EL (cell line): ENCODE measurements around the gene TMEM39A.

Experiments
- DNase-seq: peaks from one replicate; pipeline ENCODE4 v3.0.0-alpha.2; 2016

Gene TMEM39A, protein sequence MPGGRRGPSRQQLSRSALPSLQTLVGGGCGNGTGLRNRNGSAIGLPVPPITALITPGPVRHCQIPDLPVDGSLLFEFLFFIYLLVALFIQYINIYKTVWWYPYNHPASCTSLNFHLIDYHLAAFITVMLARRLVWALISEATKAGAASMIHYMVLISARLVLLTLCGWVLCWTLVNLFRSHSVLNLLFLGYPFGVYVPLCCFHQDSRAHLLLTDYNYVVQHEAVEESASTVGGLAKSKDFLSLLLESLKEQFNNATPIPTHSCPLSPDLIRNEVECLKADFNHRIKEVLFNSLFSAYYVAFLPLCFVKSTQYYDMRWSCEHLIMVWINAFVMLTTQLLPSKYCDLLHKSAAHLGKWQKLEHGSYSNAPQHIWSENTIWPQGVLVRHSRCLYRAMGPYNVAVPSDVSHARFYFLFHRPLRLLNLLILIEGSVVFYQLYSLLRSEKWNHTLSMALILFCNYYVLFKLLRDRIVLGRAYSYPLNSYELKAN

GRCh38 chr3:119463171-119464169, at the start of gene TMEM39A:
TMEM39A (minus strand) TSS chr3:119463615; CDS start chr3:119462074, 1,541 bp downstream.
- DNase-seq, result peak; percentile 99

DNA sequence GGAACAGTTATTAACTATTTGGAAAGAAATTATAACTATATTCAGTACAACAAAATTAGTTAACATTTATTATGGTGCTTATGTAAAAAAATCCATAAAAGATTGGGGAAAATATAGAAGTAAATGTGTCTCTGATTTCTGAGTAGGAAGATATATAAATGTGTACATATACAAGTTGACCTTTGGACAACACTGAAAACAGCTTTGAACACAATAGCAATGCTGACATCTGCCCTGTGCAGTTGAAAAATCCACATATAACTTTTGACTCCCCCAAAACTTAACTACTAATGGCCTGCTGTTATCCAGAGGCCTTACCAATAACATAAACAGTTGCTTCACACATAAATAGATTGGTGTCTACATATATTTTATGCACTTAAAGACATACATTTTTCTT, 47.3 kb upstream of the TMEM39A start:
- DNase-seq, result no peak

DNA sequence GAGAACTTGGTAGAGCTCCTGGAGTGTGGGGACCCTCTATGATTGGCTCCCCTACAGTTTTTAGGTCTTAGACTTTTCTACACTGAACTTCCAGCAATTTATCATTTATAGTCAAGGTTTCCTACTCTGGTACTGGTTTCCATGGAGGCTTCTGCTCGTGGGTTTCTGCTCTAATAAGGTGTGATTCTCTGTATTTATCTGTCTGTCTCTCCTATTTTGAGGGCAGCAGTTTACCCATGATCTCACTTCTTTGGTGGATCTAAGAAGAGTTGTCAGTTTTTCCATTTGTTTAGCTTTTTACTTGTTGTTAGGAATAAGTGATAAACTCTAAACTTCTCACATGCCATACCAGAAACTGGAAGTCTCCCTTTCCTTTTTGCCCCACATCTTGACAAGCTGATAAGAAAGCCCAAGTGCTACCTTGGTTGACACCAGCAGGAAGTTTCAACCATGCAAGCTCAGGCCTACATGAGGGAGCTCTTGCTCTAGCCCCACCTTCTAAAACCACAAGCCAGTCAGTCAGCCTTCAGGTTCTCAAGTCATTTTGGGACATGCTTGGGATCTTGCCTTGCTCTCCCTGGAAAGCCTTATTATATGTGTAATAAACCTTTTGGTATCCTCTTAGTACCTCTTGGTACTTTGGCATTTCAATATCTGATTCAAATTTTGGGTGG, 44.9 kb upstream of the TMEM39A start:
- no peak for DNase-seq

DNA sequence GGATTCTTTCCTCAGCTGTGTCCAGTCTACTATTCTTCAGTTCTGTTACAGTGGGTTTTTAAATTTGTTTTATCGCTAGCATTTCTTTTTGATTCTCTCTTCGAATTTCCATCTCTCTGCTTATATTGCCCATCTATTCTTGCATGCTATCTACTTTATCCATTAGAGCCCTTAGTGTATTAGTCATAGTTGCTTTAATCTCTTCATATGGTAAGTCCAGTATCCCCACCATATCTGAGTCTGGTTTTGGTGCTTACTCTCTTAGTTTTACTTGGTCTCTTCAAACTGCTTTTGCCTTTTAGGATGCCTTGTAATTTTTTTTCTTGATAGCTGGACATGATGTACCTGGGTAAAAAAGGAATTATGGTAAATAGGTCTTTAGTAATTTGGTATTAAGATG, 44.0 kb upstream of the TMEM39A start:
- DNase-seq, result no peak

DNA sequence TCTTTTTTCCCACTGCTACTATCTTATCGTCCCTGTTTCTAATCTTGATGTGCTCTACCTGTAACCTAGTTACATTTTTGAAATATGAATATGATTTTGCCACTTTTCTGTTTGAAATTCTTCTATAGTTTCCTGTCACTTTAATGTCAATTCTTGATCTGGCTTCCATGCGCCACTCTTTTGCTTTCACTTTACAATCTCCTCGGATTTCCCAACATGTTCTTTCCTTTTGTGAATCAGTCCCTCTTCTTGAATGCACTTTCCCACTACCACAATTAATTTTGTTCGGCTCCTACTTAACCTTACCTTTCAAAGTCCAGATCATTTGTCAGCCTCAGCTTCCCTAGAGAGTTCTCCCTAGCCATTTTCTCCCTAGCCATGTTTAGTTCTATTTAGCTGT, 43.2 kb upstream of the TMEM39A start:
- no peak for DNase-seq

DNA sequence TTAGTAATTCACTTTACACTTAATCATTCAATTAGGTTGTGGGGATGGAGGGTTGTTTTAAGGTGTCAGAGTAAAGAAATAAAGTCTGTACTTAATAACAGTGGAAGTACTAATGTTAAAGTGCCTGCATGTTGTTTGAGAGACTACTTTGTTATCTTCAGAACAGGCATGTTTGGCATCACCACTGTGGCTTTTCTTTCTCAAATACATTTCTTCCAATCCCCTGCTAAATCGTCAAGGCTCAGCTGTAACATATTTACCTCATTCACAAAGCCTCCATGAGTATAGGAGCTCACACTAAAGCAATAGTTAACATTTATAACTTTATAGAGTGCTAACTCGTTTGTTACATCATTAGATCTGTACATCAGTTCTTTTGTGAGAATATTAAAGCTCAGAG, 37.5 kb upstream of the TMEM39A start:
- DNase-seq, result no peak

GRCh38 chr3:119500265-119500664, 36.9 kb upstream of the TMEM39A start:
- no peak for DNase-seq

- peak; percentile 96 for DNase-seq
These were observed 35.0 kb upstream of the TMEM39A start, which contains the start of gene TIMMDC1 for GRCh38 chr3:119498186-119499011. TIMMDC1 (plus strand) TSS chr3:119498547; CDS start chr3:119498734, 187 bp downstream.

GRCh38 chr3:119497820-119498185, 34.4 kb upstream of the TMEM39A start:
- peak; percentile 21 for DNase-seq

GRCh38 chr3:119494597-119494996, 31.2 kb upstream of the TMEM39A start:
- no peak for DNase-seq

DNA sequence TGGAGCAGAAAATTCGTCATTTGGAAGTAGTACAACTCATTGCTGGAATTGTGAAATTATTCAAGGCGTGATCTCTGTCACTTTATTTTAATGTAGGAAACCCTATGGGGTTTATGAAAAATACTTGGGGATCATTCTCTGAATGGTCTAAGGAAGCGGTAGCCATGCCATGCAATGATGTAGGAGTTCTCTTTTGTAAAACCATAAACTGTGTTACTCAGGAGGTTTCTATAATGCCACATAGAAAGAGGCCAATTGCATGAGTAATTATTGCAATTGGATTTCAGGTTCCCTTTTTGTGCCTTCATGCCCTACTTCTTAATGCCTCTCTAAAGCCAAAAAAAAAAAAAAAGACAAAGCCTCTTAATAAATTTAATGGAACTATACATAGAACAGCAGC, 29.4 kb upstream of the TMEM39A start:
- no peak for DNase-seq

- DNase-seq, result no peak
These were observed 28.7 kb upstream of the TMEM39A start for GRCh38 chr3:119492128-119492527.

DNA sequence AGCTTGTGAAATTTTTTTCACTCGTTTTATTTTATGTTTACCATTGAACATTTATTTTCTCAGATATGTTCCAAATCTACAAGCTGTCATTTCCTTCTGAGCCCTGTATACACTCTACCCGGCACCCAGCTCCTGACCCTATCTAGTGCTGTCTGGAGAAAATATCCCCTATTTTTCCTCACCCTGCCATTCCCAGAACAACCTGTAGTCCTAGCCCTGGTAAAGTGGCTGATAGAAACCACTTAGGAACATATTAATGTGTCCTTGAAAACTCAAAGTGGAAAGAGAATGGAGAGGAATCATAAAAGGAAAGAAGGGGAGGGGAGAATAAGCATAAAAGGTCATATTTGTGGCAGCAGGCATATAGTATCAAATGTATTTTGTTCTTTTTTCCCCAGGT, 26.7 kb upstream of the TMEM39A start:
- no peak for DNase-seq

DNA sequence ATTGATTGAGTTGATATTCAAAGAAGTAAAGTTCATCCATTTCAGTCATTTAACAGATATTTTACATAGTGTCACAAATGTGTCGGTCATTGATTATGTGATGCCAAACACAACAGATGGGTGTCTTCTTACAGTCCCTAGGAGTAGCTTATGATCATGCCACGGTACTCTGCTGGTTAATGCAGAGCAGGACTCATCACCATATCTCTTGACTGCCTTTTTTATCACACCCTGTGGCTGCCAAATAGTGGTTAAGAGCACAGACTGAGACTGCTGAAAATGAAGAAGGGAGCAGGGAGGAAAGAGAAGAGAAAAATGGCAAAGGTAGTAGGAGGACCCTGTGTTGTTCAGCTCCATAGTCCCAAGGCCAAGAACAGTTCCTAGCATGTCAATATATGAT, 22.1 kb upstream of the TMEM39A start:
- DNase-seq, result no peak

DNA sequence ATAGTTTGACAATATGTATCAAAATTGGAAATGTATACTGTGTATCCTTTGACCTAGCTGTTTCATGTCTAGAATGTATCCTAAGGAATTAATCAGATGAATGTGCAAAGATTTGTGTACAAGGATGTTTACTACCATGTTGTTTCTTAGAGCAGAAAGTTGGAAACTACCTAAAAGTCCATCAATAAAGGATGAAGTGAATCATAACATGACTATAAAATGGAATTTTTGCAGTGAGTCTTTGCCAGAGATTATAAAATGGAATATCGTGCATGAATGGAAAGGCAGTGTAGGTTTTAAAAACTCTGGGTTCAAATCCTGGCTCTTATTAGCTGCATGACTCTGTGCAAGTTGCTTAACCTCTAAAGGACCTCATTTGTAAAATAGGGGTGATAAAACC, 19.7 kb upstream of the TMEM39A start:
- no peak for DNase-seq

- no peak for DNase-seq
These were observed 17.7 kb upstream of the TMEM39A start for GRCh38 chr3:119481079-119481478.

- DNase-seq, result no peak
These were observed 7.5 kb upstream of the TMEM39A start for GRCh38 chr3:119470866-119471265.

DNA sequence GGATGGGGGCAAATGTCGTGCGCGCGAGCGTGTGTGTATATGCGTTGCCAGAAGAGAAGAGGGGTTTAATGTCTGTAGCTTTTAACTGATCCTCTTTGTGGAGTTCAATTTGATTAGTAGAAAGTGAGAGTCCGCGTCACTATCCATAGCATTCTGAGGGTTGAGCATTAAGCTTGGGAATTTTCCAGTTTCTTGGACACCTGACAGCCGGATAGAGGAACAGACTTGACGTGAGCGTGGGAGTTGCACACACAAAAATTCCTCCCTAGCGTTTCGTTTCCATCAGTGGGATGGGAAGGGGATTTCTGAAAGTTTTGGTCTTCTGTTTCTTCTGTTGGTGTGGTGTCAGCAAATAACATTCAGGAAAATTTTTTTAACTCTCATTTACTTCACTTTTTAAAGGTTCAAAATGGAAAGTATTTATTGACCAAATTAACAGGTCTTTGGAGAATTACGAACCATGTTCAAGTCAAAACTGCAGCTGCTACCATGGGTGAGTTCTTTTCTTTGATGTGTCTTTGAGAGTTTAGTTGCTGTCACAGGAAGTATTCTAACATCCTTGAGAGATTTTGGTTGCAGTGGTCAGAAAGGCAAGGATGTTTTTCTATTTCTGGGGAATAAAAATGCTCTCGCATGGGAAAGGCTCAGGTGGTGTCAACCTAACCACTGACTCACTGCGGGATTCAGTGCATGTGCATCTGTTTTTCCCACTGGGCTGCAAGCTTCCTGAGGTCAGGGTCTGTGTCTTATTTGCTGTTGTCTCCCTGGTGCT, 6.2 kb upstream of the TMEM39A start:
- peak; percentile 31 for DNase-seq

- DNase-seq, result no peak
These were observed 4.6 kb upstream of the TMEM39A start for GRCh38 chr3:119468041-119468440.

DNA sequence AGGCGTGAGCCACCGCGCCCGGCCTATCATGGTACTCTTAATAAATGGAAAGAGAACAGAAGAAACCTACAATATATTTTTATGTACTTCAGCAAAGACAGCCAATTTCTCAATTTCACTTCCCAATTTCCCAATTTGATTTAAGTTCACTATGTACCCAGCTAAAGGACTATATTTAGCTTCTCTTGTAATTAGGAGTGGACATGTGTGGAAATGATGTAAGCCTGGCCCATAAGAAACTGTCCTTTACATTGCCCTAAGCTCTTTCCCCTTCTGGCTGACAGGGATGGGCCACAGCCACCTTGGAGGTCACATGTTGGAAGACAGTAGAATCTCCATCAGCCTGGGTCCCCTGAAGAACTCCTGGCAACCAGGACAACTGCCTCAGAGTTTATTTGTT, 6.2 kb downstream of the TMEM39A start:
- no peak for DNase-seq

- DNase-seq, result no peak
These were observed 6.9 kb downstream of the TMEM39A start for GRCh38 chr3:119456469-119456868.
